Gastrocnemius medialis (tissue), 4 donors: ENCODE measurements around the gene BMPR1B. TPM values are rescaled to one million over a fixed set of nuclear protein-coding genes. Genes with fewer than 3 reads are reported as not detected.

Source experiments
- ATAC-seq, 2 donors: fragments of 150-250 bp; one replicate each; pipeline ENCODE4 v1.9.1; 2016
- DNase-seq, 2 donors: peaks; one replicate each; pipeline ENCODE4 v3.0.0-alpha.2; 2019
- H3K27ac ChIP-seq, 4 donors: fragments of 200-600 bp; sonication (generic); 1 replicate in 1 of 4; 2 replicates in 3 of 4; pipeline ENCODE4 v1.5.1; 2016 to 2018; ENCODE audit warnings: mild to moderate bottlenecking in 2 of 4, moderate library complexity in 1 of 4
- H3K27me3 ChIP-seq, 3 donors: fragments of 200-600 bp; sonication (generic) in 2 of 3; 1 replicate in 1 of 3; 2 replicates in 2 of 3; pipeline versions ENCODE4 v1.5.1 to v1.6.0; 2016 to 2019; ENCODE audit warnings: mild to moderate bottlenecking in 1 of 3, moderate library complexity in 1 of 3
- H3K36me3 ChIP-seq, 2 donors: fragments of 200-600 bp; sonication (generic) in 1 of 2; one replicate each; pipeline ENCODE4 v1.5.1; 2017 to 2018
- H3K4me1 ChIP-seq, 2 donors: fragments of 200-600 bp; sonication (generic) in 1 of 2; one replicate each; pipeline ENCODE4 v1.5.1; 2016 to 2017; ENCODE audit warnings: mild to moderate bottlenecking in 2 of 2
- H3K4me3 ChIP-seq, 4 donors: fragments of 200-600 bp; sonication (generic) in 3 of 4; 1 replicate in 1 of 4; 2 replicates in 3 of 4; pipeline ENCODE4 v1.5.1; 2016 to 2019; ENCODE audit warnings: mild to moderate bottlenecking in 2 of 4
- H3K9me3 ChIP-seq, 3 donors: fragments of 200-600 bp; sonication (generic) in 2 of 3; 1 replicate in 1 of 3; 2 replicates in 2 of 3; pipeline ENCODE4 v1.5.1; 2016 to 2019
- CTCF ChIP-seq, 5 experiments: fragments of 450-650 bp in 3 of 5; fragments of 200-600 bp in 2 of 5; sonication (generic) in 2 of 5; IDR thresholded peaks in 4 of 5; conservative IDR thresholded peaks in 1 of 5; 1 replicate in 4 of 5; 2 replicates in 1 of 5; pipeline ENCODE4 v1.5.1; 2016 to 2019; ENCODE audit warnings: antibody characterized with exemption in 5 of 5, mild to moderate bottlenecking in 3 of 5, moderate library complexity in 3 of 5
- POLR2A ChIP-seq, 2 donors: fragments of 450-650 bp; IDR thresholded peaks; one replicate each; pipeline ENCODE4 v1.6.1; 2017; ENCODE audit warnings: antibody characterized with exemption in 2 of 2, mild to moderate bottlenecking in 2 of 2, moderate library complexity in 2 of 2
- in situ Hi-C, 4 donors: fragments of 200-750 bp; cut with MboI; loops; one replicate each; pipeline versions ENCODE4 v1.15.0 to v1.8.0; 2017; ENCODE audit warnings: low sequenced_read_pairs in 4 of 4
- intact Hi-C: fragments of 100-400 bp; cut with DNase I; formaldehyde crosslinking; loops from one replicate; pipeline ENCODE4 v1.15.1; 2023; ENCODE audit warnings: low total_unique reads
- total RNA-seq, 4 donors: library from RNA; depleted of rRNA; stranded (reverse); fragments of >200 nt; gene quantifications; one replicate each; pipeline versions ENCODE4 v1.1.0 to v1.2.3, GENCODE V29; 2016

The BMPR1B gene
- total RNA-seq, 4 donors from 2014 or later, result 0.92 to 6.9 (median 1.7) TPM

DNA sequence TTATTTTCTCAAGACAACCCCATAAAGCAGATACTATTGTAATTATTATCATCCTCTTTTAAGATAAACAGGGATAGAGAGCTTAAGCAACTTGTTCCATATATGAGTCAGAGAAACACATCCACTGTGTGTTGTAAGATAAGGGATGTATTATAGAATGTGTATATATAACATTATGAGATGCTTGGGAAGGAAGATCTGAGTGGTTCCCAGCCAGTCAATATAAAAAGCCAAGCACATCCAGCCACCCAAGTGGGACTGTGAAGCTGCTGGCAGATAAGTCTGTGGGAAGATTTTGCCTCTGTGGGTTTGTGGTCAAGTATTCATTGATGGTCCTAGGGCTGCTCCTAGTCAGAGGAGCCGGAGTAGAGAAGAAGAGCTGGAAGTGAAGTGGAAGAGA, 16.5 kb upstream of the BMPR1B start:
- in situ Hi-C loops, result no loop called here
- ATAC-seq, result no peak
- H3K9me3 ChIP-seq, result no peaks in the 10 kb centered on the region

DNA sequence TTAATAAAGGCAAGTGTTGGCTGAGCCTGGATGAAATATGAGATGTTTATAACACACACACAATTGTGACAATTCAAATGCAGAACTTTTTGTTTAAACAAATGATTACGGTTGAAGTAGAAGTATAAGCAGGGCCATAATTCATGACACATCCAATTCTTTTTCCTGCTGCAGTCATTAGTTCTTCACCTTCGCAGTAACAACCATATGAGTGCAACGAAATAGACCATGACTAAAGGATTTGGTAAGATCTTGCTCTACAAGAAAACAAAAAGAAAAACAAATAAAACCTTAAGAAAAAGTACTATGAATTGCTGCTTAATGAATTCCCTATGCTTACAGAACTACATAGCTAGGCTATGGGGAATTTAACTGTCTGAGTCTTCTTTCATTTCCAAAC, 13.9 kb upstream of the BMPR1B start:
- DNase-seq (no peak), ATAC-seq (no peak)
- Histone ChIP-seq H3K27ac (no peak overlapping the region), H3K27me3 (no peaks in the 10 kb centered on the region), H3K36me3 (no peaks in the 10 kb centered on the region), H3K4me3 (no peak overlapping the region), H3K9me3 (no peaks in the 10 kb centered on the region), H3K4me1 (no peaks in the 10 kb centered on the region)
- intact Hi-C loops, result no loop called here
- in situ Hi-C loops, result no loop called here
- no peak for TF ChIP-seq CTCF (IDR thresholded peaks at IDR 0.05 in 4 of 5, conservative IDR thresholded peaks at IDR 0.05 in 1 of 5)
- no peak for TF ChIP-seq POLR2A (IDR thresholded peaks at IDR 0.05)

More for the DNA sequence above, 16.5 kb upstream of the BMPR1B start:
- no peak overlapping the region for H3K4me3 ChIP-seq
- TF ChIP-seq CTCF (IDR thresholded peaks at IDR 0.05 in 4 of 5, conservative IDR thresholded peaks at IDR 0.05 in 1 of 5), result no peak
- TF ChIP-seq POLR2A (IDR thresholded peaks at IDR 0.05), result no peak
- no peak for DNase-seq
- H3K36me3 ChIP-seq, result no peaks in the 10 kb centered on the region
- no peaks in the 10 kb centered on the region for H3K4me1 ChIP-seq
- H3K27me3 ChIP-seq, result no peaks in the 10 kb centered on the region
- intact Hi-C loops, result no loop called here
- H3K27ac ChIP-seq, result no peak overlapping the region

- H3K36me3 ChIP-seq, result no peaks in the 10 kb centered on the region
- H3K4me3 ChIP-seq, result no peak overlapping the region
- H3K27me3 ChIP-seq, result no peaks in the 10 kb centered on the region
- H3K9me3 ChIP-seq, result no peaks in the 10 kb centered on the region
- DNase-seq (no peak), ATAC-seq (no peak)
- intact Hi-C loops, result no loop called here
- H3K4me1 ChIP-seq, result no peaks in the 10 kb centered on the region
- TF ChIP-seq CTCF (IDR thresholded peaks at IDR 0.05 in 4 of 5, conservative IDR thresholded peaks at IDR 0.05 in 1 of 5) (no peak), POLR2A (IDR thresholded peaks at IDR 0.05) (no peak)
- in situ Hi-C loops, result no loop called here
- H3K27ac ChIP-seq, result no peak overlapping the region
Measured at GRCh38 chr4:94744850-94745249, 12.9 kb upstream of the BMPR1B start.

DNA sequence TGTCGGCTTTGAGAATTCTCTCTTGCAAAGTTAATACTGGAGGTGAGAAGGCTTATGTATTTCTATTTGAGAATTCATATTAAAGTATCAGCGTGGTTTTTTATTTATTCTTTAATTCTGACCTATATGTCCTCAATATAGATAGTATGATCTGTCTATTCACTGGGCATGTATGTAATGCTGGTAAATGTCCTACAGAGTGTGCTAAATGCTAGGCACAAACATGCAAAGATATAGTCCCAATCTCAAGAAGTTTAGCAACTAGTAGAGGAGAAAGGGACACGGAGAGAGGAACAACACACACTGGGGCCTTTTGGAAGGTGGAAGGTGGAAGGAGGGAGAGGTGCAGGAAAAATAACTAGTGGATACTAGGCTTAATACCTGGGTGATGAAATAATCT, 11.0 kb upstream of the BMPR1B start:
- no peaks in the 10 kb centered on the region for H3K36me3 ChIP-seq
- no peaks in the 10 kb centered on the region for H3K27me3 ChIP-seq
- no peaks in the 10 kb centered on the region for H3K4me1 ChIP-seq
- H3K4me3 ChIP-seq, result no peak overlapping the region
- in situ Hi-C loops (no loop called here), intact Hi-C loops (no loop called here)
- DNase-seq, result no peak
- H3K9me3 ChIP-seq, result no peaks in the 10 kb centered on the region
- no peak for TF ChIP-seq CTCF (IDR thresholded peaks at IDR 0.05 in 4 of 5, conservative IDR thresholded peaks at IDR 0.05 in 1 of 5)
- ATAC-seq, result no peak
- no peak overlapping the region for H3K27ac ChIP-seq

DNA sequence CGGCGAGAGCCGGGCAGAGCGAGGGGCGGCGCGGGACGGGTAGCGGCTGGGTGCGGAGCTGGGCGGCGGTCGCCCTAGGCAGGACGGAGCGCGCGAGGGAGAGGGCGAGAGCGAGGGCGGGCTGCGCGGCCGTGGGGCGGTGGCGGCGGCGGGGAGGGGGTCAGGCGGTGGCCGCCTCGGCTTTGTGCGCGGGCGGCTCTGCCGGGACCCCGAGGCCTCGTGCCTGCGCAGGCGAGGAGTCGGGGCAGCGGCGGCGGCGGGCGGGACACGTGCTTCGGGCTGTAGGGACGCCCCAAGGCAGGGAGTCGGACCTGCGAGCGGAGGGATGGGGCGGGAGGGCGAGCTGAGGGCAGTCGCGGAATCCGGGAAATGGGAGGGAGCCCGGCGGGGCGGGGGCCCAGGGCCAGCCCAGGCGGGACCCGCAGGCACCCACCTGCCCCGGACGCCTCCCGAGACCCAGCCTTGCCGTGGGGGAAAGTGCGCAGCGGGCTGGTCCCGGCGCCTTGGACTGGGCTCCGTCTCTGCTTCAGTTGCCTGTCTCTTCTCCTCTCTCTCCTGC, 465 bp downstream of the BMPR1B start:
- in situ Hi-C loops (no loop called here), intact Hi-C loops (no loop called here)
- no peaks in the 10 kb centered on the region for H3K9me3 ChIP-seq
- H3K36me3 ChIP-seq, result no peaks in the 10 kb centered on the region
- no peak overlapping the region for H3K27ac ChIP-seq
- DNase-seq (no peak), ATAC-seq (peak; percentile 33 to 64)
- H3K4me1 ChIP-seq, result peaks cover 0 to 12% of the 10 kb centered on the region in 2 donors
- TF ChIP-seq POLR2A (IDR thresholded peaks at IDR 0.05) (no peak), CTCF (IDR thresholded peaks at IDR 0.05 in 4 of 5, conservative IDR thresholded peaks at IDR 0.05 in 1 of 5) (no peak)
- peaks cover 0 to 16% (median 3%) of the 10 kb centered on the region in 3 donors for H3K27me3 ChIP-seq
- H3K4me3 ChIP-seq, result peak overlapping the region; percentile 53 to 65 (median 58)
